ENCODE data around the gene ATXN1.

DNA sequence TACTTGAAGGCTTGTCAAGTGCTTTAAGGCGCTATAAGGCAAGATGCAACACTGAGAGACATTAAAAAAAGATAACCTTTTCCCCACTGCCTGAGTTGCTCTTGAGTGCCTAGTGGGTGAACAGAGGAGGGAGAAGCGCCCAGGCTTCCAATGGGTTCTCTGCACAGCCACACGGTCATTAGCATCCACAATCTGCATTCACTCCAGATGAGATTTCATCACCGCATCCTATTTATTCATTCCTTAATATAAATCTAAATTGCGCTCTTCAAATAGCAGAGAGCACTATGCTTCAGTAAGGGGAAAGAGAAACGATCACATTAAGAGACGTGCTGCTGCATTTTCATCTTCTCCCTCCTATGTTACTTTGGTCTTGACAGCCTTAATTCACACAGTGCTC is 219.2 kb downstream of the ATXN1 start:
- no peak for TF ChIP-seq POLR2A (IDR thresholded peaks at IDR 0.05)
- no peak for TF ChIP-seq CTCF (IDR thresholded peaks at IDR 0.05)

Data from testis (tissue), 2 donors.